ENCODE results near the gene CCNL2. TPM values are rescaled to one million over a fixed set of nuclear protein-coding genes. Genes with fewer than 3 reads are reported as not detected.

CCNL2 gene
- total and polyA plus RNA-seq, 2 experiments from 2014 or later = 166 to 284 TPM

DNA sequence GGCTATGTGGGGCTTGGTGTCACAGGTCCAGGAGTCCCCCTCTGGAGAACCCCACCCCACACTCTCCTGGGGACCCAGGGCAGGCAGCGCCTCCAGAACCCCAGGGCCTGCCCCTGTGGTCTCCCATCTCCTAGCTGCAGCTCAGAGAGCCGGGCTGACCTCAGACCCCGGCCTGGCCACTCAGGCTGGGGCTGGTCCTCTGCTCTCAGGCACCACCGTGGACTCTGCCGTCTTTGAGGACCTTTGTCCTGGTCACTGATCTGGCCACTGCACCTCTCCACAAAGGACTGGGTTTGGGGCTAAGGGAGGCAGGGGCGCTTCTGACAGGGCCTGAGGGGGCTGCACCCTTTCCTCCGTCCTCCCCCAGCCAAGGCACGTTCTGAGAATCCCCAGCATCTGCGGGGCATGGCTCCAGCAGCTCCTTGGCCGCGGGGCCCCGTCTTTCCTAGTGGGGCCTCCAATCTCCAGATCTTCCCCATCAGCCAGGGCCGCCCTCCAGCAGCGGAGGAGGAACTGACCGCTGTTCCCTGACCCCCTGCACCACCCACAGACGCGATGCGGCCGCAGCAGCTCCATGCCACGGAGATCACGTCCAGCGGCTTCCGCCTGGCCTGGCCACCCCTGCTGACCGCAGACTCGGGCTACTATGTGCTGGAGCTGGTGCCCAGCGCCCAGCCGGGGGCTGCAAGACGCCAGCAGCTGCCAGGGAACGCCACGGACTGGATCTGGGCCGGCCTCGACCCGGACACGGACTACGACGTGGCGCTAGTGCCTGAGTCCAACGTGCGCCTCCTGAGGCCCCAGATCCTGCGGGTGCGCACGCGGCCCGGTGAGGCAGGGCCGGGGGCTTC, 39.6 kb upstream of the CCNL2 start:
- WGBS (ENCODE audit: low lambda C conversion rate, missing lambda C conversion rate) = 93% methylated on average over 43 of the region's 45 CpGs
- peak overlapping the region; percentile 47 for H3K27ac ChIP-seq
- H3K9me3 ChIP-seq (ENCODE audit: low read depth) = no peaks in the 10 kb centered on the region
- H3K9me2 ChIP-seq (replicated peaks; ENCODE audit: insufficient read depth) = no peaks in the 10 kb centered on the region
- H3K79me2 ChIP-seq = peaks cover 18% of the 10 kb centered on the region
- H3K4me1 ChIP-seq (ENCODE audit: insufficient read depth) = peaks cover 45% of the 10 kb centered on the region
- no peaks in the 10 kb centered on the region for H4K20me1 ChIP-seq (ENCODE audit: insufficient read depth, poor library complexity, severe bottlenecking)
- H3K36me3 ChIP-seq (replicated peaks; ENCODE audit: insufficient read depth, low read depth) = no peaks in the 10 kb centered on the region
- H3K27me3 ChIP-seq = no peaks in the 10 kb centered on the region
- H2AFZ ChIP-seq = no peak overlapping the region
- peak overlapping the region; percentile 96 for H3K4me2 ChIP-seq
- DNase-seq (ENCODE audit: low spot score) = no peak
- H3K4me3 ChIP-seq = no peak overlapping the region
- TF ChIP-seq EZH2phosphoT487 (IDR thresholded peaks at IDR 0.05; ENCODE audit: low read depth, severe bottlenecking, unreplicated experiment) (no peak), EZH2 (IDR thresholded peaks at IDR 0.05; ENCODE audit: borderline replicate concordance) (no peak)
- TF ChIP-seq, protein P1, sequence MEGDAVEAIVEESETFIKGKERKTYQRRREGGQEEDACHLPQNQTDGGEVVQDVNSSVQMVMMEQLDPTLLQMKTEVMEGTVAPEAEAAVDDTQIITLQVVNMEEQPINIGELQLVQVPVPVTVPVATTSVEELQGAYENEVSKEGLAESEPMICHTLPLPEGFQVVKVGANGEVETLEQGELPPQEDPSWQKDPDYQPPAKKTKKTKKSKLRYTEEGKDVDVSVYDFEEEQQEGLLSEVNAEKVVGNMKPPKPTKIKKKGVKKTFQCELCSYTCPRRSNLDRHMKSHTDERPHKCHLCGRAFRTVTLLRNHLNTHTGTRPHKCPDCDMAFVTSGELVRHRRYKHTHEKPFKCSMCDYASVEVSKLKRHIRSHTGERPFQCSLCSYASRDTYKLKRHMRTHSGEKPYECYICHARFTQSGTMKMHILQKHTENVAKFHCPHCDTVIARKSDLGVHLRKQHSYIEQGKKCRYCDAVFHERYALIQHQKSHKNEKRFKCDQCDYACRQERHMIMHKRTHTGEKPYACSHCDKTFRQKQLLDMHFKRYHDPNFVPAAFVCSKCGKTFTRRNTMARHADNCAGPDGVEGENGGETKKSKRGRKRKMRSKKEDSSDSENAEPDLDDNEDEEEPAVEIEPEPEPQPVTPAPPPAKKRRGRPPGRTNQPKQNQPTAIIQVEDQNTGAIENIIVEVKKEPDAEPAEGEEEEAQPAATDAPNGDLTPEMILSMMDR (IDR thresholded peaks at IDR 0.05; ENCODE audit: poor library complexity) = no peak

DNA sequence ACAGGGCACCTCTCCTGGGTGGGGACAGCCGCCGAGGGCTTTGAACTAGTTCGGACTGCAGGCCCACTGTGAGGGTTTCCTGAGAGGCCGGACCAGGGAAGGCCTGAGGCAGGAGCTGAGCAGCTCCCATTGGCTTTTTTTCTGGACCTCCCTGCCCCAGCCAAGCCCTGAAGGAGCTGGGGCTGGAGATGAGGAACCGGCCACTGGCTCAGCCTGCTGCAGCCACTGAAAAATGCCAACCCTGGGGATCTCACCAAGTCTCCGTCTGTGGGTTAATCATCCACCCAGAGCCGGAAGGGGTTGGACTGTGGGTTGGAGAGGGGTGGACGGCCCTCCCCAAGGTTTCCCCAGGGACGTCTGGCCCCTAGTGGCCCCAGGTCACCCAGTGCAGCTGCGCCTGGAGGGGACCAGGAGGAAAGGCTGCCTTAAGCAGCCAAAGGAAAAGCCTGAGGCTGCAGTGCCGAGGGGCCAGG, 38.8 kb upstream of the CCNL2 start:
- Histone ChIP-seq H4K20me1 (ENCODE audit: insufficient read depth, poor library complexity, severe bottlenecking) (no peaks in the 10 kb centered on the region), H3K4me1 (ENCODE audit: insufficient read depth) (peaks cover 53% of the 10 kb centered on the region), H3K79me2 (peaks cover 18% of the 10 kb centered on the region), H3K4me2 (peak overlapping the region; percentile 96), H3K36me3 (replicated peaks; ENCODE audit: insufficient read depth, low read depth) (no peaks in the 10 kb centered on the region), H3K9me2 (replicated peaks; ENCODE audit: insufficient read depth) (no peaks in the 10 kb centered on the region), H3K4me3 (no peak overlapping the region), H3K9me3 (ENCODE audit: low read depth) (no peaks in the 10 kb centered on the region), H2AFZ (no peak overlapping the region), H3K27me3 (no peaks in the 10 kb centered on the region), H3K27ac (peak overlapping the region; percentile 47)
- TF ChIP-seq, protein P1 (IDR thresholded peaks at IDR 0.05; ENCODE audit: poor library complexity) = peak; percentile 11
- TF ChIP-seq EZH2 (IDR thresholded peaks at IDR 0.05; ENCODE audit: borderline replicate concordance) = no peak
- peak; percentile 84 for DNase-seq (ENCODE audit: low spot score)
- WGBS (ENCODE audit: low lambda C conversion rate, missing lambda C conversion rate) = 34% methylated on average over 11 of the region's 11 CpGs

DNA sequence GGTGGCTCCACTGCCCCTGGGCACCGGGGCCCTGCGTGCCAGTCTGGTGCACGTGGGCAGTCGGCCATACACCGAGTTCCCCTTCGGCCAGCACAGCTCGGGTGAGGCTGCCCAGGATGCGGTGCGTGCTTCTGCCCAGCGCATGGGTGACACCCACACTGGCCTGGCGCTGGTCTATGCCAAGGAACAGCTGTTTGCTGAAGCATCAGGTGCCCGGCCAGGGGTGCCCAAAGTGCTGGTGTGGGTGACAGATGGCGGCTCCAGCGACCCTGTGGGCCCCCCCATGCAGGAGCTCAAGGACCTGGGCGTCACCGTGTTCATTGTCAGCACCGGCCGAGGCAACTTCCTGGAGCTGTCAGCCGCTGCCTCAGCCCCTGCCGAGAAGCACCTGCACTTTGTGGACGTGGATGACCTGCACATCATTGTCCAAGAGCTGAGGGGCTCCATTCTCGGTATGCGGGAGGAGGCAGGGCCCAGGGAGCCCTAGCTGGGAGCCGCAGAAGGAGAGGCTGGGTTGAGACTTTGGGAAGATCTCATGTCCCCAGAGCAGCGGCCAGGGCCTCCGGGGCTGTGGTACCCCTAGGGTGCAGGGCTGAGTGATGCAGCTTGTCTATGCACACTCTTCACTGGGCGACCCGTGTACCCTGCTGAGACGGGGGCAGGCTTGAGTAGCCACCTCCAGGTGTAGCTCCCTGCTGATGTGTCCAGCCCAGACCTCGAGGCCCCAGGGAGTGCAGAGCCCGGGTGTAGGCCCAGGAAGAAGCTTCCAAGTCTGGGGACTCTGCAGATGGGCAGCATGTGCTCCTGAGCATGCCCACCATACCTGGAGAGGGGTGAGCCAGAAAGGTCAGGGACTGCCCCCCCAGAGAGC, 38.1 kb upstream of the CCNL2 start:
- Histone ChIP-seq H3K9me2 (replicated peaks; ENCODE audit: insufficient read depth) (no peaks in the 10 kb centered on the region), H3K9me3 (ENCODE audit: low read depth) (no peaks in the 10 kb centered on the region), H3K27me3 (no peaks in the 10 kb centered on the region), H4K20me1 (ENCODE audit: insufficient read depth, poor library complexity, severe bottlenecking) (no peaks in the 10 kb centered on the region), H3K4me2 (peak overlapping the region; percentile 96), H3K27ac (peak overlapping the region; percentile 47), H3K79me2 (peaks cover 18% of the 10 kb centered on the region), H2AFZ (no peak overlapping the region), H3K4me3 (no peak overlapping the region), H3K4me1 (ENCODE audit: insufficient read depth) (peaks cover 60% of the 10 kb centered on the region), H3K36me3 (replicated peaks; ENCODE audit: insufficient read depth, low read depth) (no peaks in the 10 kb centered on the region)
- no peak for DNase-seq (ENCODE audit: low spot score)
- WGBS (ENCODE audit: low lambda C conversion rate, missing lambda C conversion rate) = 92% methylated on average over 31 of the region's 31 CpGs
- TF ChIP-seq, protein P1 (IDR thresholded peaks at IDR 0.05; ENCODE audit: poor library complexity) = no peak
- TF ChIP-seq EZH2 (IDR thresholded peaks at IDR 0.05; ENCODE audit: borderline replicate concordance) (no peak), EZH2phosphoT487 (IDR thresholded peaks at IDR 0.05; ENCODE audit: low read depth, severe bottlenecking, unreplicated experiment) (no peak)

Measured in hepatocyte (in vitro differentiated cells).